ENCODE measurements around the gene KRTAP9-6. TPM values are rescaled to one million over a fixed set of nuclear protein-coding genes. Genes with fewer than 3 reads are reported as not detected.
"Not testable (repeated sequence)": the region's sequence is repeated elsewhere in the genome, so short reads cannot be mapped to it uniquely, and the experiment has no call there.

The KRTAP9-6 gene, protein sequence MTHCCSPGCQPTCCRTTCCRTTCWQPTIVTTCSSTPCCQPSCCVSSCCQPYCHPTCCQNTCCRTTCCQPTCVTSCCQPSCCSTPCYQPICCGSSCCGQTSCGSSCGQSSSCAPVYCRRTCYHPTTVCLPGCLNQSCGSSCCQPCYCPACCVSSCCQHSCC
- total RNA-seq, result not detected
- long read RNA-seq, result 0 reads

DNA sequence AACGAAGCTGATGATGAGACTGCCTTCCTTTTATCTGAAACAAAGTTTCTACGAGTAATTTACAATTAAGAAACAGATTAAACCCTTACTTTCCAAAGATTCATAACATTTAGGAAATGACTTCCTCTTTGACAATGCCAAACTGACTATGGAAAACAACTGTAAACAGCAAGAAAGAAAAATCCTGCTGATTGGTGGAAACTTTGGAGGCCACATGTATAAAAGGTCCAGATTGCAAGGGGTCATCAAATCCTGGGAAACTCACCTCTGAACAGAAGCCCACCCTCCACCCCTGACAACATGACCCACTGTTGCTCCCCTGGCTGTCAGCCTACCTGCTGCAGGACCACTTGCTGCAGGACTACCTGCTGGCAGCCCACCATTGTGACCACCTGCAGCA is at the start of gene KRTAP9-6:
Gene KRTAP9-6 (plus strand): TSS at position 301 of the 400 bp plus-strand sequence. CDS start 0 bp downstream, at position 301.
- intact Hi-C loops (cut with DNase I), result no loop called here
- DNase-seq (ENCODE audit: missing footprints) (no peak), ATAC-seq (no peak)

- no peak for ATAC-seq
- intact Hi-C loops (cut with DNase I), result no loop called here
- DNase-seq (ENCODE audit: missing footprints), result no peak
Measured at GRCh38 chr17:41215681-41216080, 49.5 kb upstream of the KRTAP9-6 start.

GRCh38 chr17:41223821-41224220 is 41.4 kb upstream of the KRTAP9-6 start:
- intact Hi-C loops (cut with DNase I), result no loop called here
- DNase-seq (ENCODE audit: missing footprints) (no peak), ATAC-seq (no peak)

DNA sequence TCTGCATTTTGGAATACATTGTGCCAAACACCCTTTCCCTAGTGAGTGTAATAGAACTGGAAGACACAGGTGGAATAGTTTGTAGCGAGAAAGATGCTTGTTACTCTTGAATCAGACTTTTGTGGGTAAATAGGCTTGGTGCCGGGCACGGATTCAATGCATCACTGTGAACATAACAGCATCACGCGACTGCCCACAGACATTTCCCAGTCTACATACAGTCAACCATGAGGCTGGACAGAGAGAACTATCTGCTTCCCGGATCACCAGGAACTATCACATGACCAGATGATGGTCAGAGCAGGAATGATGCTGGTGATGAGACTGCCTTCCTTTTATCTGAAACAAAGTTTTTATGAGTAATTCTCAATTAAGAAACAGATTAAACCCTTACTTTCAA is 39.1 kb upstream of the KRTAP9-6 start:
- DNase-seq (ENCODE audit: missing footprints) (no peak), ATAC-seq (no peak)
- intact Hi-C loops (cut with DNase I), result no loop called here

- intact Hi-C loops (cut with DNase I); DNase-seq (ENCODE audit: missing footprints); ATAC-seq: not testable (repeated sequence)
Measured at GRCh38 chr17:41226598-41227095, 38.5 kb upstream of the KRTAP9-6 start, which contains the start of gene KRTAP9-2. TSS of gene KRTAP9-2 (plus strand) at chr17:41226648. CDS start at chr17:41226655, 7 bp downstream.

GRCh38 chr17:41230094-41230493 is 35.1 kb upstream of the KRTAP9-6 start:
- ATAC-seq (no peak), DNase-seq (ENCODE audit: missing footprints) (no peak)
- intact Hi-C loops (cut with DNase I), result no loop called here

DNA sequence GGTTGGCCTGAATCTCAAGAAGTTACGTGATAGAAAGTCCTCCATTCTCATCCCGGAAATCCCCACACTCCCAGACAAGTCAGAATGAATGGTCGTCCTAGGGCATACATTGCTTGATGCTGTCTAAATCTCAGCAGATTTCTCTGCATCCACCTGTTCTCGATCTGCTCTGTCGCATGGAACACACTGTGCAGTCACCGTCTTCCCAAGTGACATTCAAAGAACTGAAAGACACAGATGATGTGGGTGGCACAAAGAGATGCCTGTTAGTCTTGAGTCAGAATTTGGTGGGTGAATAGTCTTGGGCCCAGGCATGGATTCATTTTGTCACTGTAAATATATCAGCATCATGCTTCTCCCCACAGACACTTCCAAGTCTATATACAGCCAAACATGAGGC is 33.4 kb upstream of the KRTAP9-6 start:
- DNase-seq (ENCODE audit: missing footprints), result no peak
- ATAC-seq, result no peak
- intact Hi-C loops (cut with DNase I), result no loop called here

- ATAC-seq; intact Hi-C loops (cut with DNase I); DNase-seq (ENCODE audit: missing footprints): not testable (repeated sequence)
Measured at GRCh38 chr17:41232399-41233105, 32.6 kb upstream of the KRTAP9-6 start, which contains the start of gene KRTAP9-3. TSS of gene KRTAP9-3 (plus strand) at chr17:41232449. CDS start at chr17:41232502, 53 bp downstream.

DNA sequence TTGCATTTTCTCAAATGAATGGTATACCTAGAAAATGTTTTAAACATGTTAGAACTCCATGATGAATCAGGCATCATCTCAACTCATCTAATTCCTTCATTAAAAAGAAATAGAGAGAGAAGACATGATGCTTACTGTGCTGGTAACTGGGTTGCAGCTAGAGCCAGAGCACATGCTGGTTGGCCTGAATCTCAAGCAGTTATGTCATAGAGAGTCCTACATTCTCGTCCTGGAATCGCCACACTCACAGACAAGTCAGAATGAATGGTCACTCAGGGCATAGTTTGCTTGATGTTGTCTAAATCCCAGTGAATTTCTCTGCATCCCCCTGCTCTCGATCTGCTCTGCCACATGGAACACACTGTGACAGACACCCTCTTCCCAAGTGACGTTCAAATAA is 28.1 kb upstream of the KRTAP9-6 start:
- intact Hi-C loops (cut with DNase I); DNase-seq (ENCODE audit: missing footprints); ATAC-seq: not testable (repeated sequence)

DNA sequence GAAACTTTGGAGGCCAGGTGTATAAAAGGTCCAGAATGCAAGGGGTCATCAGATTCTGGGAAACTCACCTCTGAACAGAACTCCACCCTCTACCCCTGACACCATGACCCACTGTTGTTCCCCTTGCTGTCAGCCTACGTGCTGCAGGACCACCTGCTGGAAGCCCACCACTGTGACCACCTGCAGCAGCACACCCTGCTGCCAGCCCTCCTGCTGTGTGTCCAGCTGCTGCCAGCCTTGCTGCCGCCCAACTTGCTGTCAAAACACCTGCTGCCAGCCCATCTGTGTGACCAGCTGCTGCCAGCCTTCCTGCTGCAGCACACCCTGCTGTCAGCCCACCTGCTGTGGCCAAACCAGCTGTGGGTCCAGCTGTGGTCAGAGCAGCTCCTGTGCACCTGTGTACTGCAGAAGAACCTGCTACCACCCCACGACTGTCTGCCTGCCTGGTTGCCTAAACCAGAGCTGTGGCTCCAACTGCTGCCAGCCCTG is 27.2 kb upstream of the KRTAP9-6 start, which contains the start of gene KRTAP9-8:
Gene KRTAP9-8 (plus strand): TSS at position 51 of the 489 bp plus-strand sequence. CDS start 53 bp downstream, at position 104.
- intact Hi-C loops (cut with DNase I); ATAC-seq; DNase-seq (ENCODE audit: missing footprints): not testable (repeated sequence)

DNA sequence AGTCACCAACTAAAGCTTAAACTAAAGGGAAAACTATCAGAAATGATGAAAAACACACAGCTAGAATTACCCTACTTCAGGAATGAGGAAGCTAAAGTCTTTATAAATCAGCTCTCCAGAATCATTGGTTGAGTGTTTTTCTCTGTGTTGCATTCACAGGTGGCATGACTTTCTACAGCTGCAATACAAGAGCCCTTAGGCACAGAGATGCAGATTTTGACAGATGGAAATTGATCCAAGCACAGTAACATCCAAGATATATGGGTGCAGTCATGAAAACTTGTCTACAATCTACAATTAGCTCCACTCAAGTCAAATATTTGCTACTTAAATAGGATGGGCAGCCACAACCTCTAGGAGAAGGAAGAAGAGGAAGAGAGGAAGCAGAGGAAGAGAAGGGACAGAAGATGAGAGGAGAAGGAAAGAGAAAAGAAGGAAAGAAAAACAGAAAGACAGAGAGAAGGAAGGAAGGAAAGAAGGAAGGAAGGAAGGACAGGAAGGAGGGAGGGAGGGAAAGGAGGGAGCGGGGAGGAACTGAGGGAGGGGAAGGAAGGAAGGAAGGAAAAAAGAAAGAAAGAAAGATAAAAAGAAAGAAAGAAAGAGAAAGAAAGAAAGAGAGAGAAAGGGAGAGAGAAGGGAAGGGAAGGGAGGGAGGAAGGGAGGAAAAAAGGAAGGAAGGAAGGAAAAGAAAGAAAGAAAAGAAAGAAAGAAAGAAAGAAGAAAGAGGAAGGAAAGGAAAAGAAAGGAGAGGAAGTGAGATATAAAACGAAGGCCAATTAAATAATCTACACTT is 18.0 kb upstream of the KRTAP9-6 start:
- ATAC-seq; DNase-seq (ENCODE audit: missing footprints); intact Hi-C loops (cut with DNase I): not testable (repeated sequence)

DNA sequence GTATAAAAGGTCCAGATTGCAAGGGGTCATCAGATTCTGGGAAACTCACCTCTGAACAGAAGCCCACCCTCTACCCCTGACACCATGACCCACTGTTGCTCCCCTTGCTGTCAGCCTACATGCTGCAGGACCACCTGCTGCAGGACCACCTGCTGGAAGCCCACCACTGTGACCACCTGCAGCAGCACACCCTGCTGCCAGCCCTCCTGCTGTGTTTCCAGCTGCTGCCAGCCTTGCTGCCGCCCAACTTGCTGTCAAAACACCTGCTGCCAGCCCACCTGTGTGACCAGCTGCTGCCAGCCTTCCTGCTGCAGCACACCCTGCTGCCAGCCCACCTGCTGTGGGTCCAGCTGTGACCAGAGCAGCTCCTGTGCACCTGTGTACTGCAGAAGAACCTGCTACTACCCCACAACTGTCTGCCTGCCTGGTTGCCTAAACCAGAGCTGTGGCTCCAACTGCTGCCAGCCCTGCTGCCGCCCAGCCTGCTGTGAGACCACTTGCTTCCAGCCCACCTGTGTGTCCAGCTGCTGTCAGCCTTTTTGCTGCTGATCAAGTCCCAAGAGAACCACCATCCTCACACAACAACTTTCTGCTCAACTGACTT is 15.4 kb upstream of the KRTAP9-6 start, which contains the start of gene KRTAP9-4:
Gene KRTAP9-4 (plus strand): TSS at position 51 of the 604 bp plus-strand sequence. CDS start 34 bp downstream, at position 85.
- ATAC-seq; DNase-seq (ENCODE audit: missing footprints); intact Hi-C loops (cut with DNase I): not testable (repeated sequence)

DNA sequence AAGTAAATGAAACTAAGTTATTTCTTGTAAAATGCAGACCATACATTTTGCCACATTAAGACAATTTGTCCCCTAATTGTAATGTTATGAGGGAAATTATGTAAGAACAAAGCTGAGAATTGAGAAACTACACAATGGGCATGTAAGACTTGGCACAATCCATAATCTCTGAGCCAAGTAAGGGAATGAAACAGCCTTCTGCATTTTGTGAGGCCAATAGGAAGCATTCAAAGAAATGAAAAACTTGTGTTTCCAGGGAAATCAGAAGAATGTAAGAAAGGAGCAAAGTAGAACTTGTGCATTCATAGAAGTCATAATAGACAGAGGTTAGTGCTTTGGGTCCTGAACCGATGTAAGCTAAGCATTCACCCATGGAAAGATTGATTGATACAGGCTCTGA is 13.9 kb upstream of the KRTAP9-6 start:
- intact Hi-C loops (cut with DNase I), result no loop called here
- ATAC-seq (no peak), DNase-seq (ENCODE audit: missing footprints) (no peak)

- DNase-seq (ENCODE audit: missing footprints) (no peak), ATAC-seq (no peak)
- intact Hi-C loops (cut with DNase I), result no loop called here
Measured at GRCh38 chr17:41254861-41255260, 10.3 kb upstream of the KRTAP9-6 start.

DNA sequence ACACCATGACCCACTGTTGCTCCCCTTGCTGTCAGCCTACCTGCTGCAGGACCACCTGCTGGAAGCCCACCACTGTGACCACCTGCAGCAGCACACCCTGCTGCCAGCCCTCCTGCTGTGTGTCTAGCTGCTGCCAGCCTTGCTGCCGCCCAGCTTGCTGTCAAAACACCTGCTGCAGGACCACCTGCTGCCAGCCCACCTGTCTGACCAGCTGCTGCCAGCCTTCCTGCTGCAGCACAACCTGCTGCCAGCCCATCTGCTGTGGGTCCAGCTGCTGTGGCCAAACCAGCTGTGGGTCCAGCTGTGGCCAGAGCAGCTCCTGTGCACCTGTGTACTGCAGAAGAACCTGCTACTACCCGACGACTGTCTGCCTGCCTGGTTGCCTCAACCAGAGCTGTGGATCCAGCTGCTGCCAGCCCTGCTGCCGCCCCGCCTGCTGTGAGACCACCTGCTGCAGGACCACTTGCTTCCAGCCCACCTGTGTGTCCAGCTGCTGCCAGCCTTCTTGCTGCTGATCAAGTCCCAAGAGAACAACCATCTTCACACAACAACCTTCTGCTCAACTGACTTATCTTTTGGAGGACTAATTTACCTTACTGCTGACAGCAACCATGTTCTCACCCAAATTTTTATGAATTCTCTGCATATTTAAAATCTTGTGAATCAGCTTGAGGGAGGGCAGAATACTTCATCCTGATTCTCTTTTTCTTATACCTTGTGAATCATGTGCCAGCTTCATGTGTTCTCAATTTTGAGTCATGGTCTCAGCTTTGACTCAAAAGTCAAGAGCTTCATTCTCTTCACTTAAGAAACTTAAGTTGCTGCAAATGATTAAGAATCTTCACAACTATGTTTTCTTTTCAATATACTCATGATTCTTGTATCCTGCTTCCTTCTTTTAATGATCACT is 9.5 kb upstream of the KRTAP9-6 start, which contains the start of gene KRTAP9-9:
Gene KRTAP9-9 (plus strand): TSS at position 4 of the 910 bp plus-strand sequence.
- DNase-seq (ENCODE audit: missing footprints), result peak; percentile 60
- intact Hi-C loops (cut with DNase I); ATAC-seq: not testable (repeated sequence)

GRCh38 chr17:41256291-41256685 is 8.9 kb upstream of the KRTAP9-6 start:
- intact Hi-C loops (cut with DNase I), result no loop called here
- DNase-seq (ENCODE audit: missing footprints) (no peak), ATAC-seq (no peak)

DNA sequence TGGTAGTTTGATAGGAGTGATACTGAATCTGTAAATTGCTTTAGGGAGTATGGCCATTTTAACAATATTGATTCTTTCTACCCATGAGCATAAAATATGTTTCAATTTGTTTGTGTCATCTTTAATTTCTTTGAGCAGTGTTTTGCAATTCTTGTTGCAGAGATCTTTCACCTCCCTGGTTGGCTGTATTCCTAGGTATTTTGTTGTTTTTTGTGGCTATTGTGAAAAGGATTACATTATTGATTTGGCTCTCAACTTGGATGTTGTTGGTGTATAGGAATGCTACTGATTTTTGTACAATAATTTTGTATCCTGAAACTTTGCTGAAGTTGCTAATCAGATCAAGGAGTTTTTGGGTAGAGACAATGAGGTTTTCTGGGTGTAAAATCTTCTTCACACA is 6.8 kb upstream of the KRTAP9-6 start:
- intact Hi-C loops (cut with DNase I), result no loop called here
- DNase-seq (ENCODE audit: missing footprints), result no peak
- no peak for ATAC-seq
